IMR-90 (cell line): Measurements from ENCODE around the gene TMED10. TPM values are rescaled to one million over a fixed set of nuclear protein-coding genes. Genes with fewer than 3 reads are reported as not detected.

Source experiments
- ATAC-seq: fragments of 200-7000 bp; cut with Tn5 transposase; 2 replicates; pipeline ENCODE4 v1.9.1; 2020; ENCODE audit warnings: low read depth, mild to moderate bottlenecking, moderate library complexity
- BruUV-seq: library from RNA; stranded (reverse); fragments of 400-500 nt; replicated peaks from 2 replicates; lab custom pipeline; 2021; lab: Mats Ljungman, UMichigan
- CTCF ChIA-PET: fragments of 300-600 bp; formaldehyde crosslinking; extraction: SDS; loops from one replicate; lab custom pipeline; 2021; ENCODE audit warnings: antibody characterized with exemption; lab: Yijun Ruan, JAX
- POLR2A ChIA-PET: fragments of 300-600 bp; sonication (Branson Sonifier 250); formaldehyde crosslinking; loops from one replicate; lab custom pipeline; 2022; ENCODE audit warnings: antibody characterized with exemption; ENCODE audit not compliant: unreplicated experiment; lab: Charles Lee
- DNase-seq: peaks from one replicate; pipeline ENCODE4 v3.0.0; 2013
- H2AFZ ChIP-seq: replicated peaks from 2 replicates; pipeline ENCODE3; 2013; ENCODE audit warnings: low read length, mild to moderate bottlenecking; ENCODE audit not compliant: poor library complexity
- H2AK5ac ChIP-seq: 2 replicates; pipeline ENCODE4 v1.6.1; 2013; ENCODE audit warnings: low read depth, low read length, inconsistent platforms
- H2AK9ac ChIP-seq: replicated peaks from 2 replicates; pipeline ENCODE3; 2013; ENCODE audit warnings: mild to moderate bottlenecking, low read depth, low read length, moderate library complexity; ENCODE audit not compliant: poor library complexity
- H2BK120ac ChIP-seq: 2 replicates; pipeline ENCODE4 v1.6.1; 2013; ENCODE audit warnings: low read depth, low read length, inconsistent platforms
- H2BK15ac ChIP-seq: 3 replicates; pipeline ENCODE4 v1.6.1; 2013; ENCODE audit warnings: low read depth, low read length, inconsistent platforms
- H2BK20ac ChIP-seq: 2 replicates; pipeline ENCODE4 v1.6.1; 2013; ENCODE audit warnings: low read depth, mild to moderate bottlenecking, inconsistent platforms, low read length, moderate library complexity
- H2BK5ac ChIP-seq: 2 replicates; pipeline ENCODE4 v1.6.1; 2013; ENCODE audit warnings: mild to moderate bottlenecking, low read depth, low read length, inconsistent platforms; ENCODE audit not compliant: poor library complexity, severe bottlenecking
- H3K14ac ChIP-seq: replicated peaks from 2 replicates; pipeline ENCODE4 v1.6.1; 2013; ENCODE audit warnings: low read depth, low read length, inconsistent platforms
- H3K18ac ChIP-seq: 2 replicates; pipeline ENCODE4 v1.6.1; 2013; ENCODE audit warnings: low read depth, low read length, control low read depth
- H3K23ac ChIP-seq: 2 replicates; pipeline ENCODE4 v1.6.1; 2013; ENCODE audit warnings: low read depth, low read length, inconsistent platforms
- H3K27ac ChIP-seq: 2 replicates; pipeline ENCODE4 v1.5.1; 2013; ENCODE audit warnings: mild to moderate bottlenecking, control low read depth, low read length; ENCODE audit not compliant: insufficient read depth
- H3K27me3 ChIP-seq: 2 replicates; pipeline ENCODE4 v1.6.1; 2013; ENCODE audit warnings: low read length; ENCODE audit not compliant: control insufficient read depth, insufficient read depth
- H3K36me3 ChIP-seq: 2 replicates; pipeline ENCODE4 v1.6.1; 2013; ENCODE audit warnings: low read length, mixed read lengths; ENCODE audit not compliant: control insufficient read depth, insufficient read depth
- H3K4ac ChIP-seq: 2 replicates; pipeline ENCODE4 v1.6.1; 2013; ENCODE audit warnings: low read depth, low read length, inconsistent platforms
- H3K4me1 ChIP-seq: 2 replicates; pipeline ENCODE4 v1.6.1; 2013; ENCODE audit warnings: low read length, mixed read lengths; ENCODE audit not compliant: control insufficient read depth, insufficient read depth
- H3K4me2 ChIP-seq: 2 replicates; pipeline ENCODE4 v1.6.1; 2013; ENCODE audit warnings: low read depth, mild to moderate bottlenecking, control low read depth, low read length, moderate library complexity
- H3K4me3 ChIP-seq: 2 replicates; pipeline ENCODE4 v1.5.1; 2013; ENCODE audit warnings: low read depth, mild to moderate bottlenecking, control low read depth, low read length, moderate library complexity; ENCODE audit not compliant: insufficient read depth
- H3K56ac ChIP-seq: 2 replicates; pipeline ENCODE4 v1.6.1; 2013; ENCODE audit warnings: low read length, inconsistent platforms; ENCODE audit not compliant: insufficient read depth; ENCODE audit errors: extremely low read depth
- H3K79me1 ChIP-seq, 2 experiments: 2 replicates each; pipeline ENCODE4 v1.6.1; 2013; ENCODE audit warnings: low read length in 2 of 2, inconsistent platforms in 1 of 2, low read depth in 1 of 2
- H3K9ac ChIP-seq: 2 replicates; pipeline ENCODE4 v1.6.1; 2013; ENCODE audit warnings: low read depth, low read length, control low read depth
- H3K9me1 ChIP-seq: 2 replicates; pipeline ENCODE4 v1.6.1; 2013; ENCODE audit warnings: low read length, inconsistent platforms; ENCODE audit not compliant: insufficient read depth
- H3K9me3 ChIP-seq: 2 replicates; pipeline ENCODE4 v1.6.1; 2013; ENCODE audit warnings: low read length; ENCODE audit not compliant: control insufficient read depth, insufficient read depth
- H4K20me1 ChIP-seq: 2 replicates; pipeline ENCODE4 v1.6.1; 2013; ENCODE audit warnings: low read length, inconsistent platforms; ENCODE audit not compliant: insufficient read depth
- H4K5ac ChIP-seq: 2 replicates; pipeline ENCODE4 v1.6.1; 2013; ENCODE audit warnings: mild to moderate bottlenecking, low read depth, low read length, control low read depth
- H4K8ac ChIP-seq, 2 experiments: 2 replicates each; pipeline ENCODE4 v1.6.1; 2013; ENCODE audit warnings: low read depth in 2 of 2, low read length in 2 of 2, control low read depth in 1 of 2, inconsistent platforms in 1 of 2
- H4K91ac ChIP-seq: 2 replicates; pipeline ENCODE4 v1.6.1; 2013; ENCODE audit warnings: low read depth, low read length, inconsistent platforms; ENCODE audit not compliant: insufficient read depth
- BHLHE40 ChIP-seq: fragments of 150-350 bp; IDR thresholded peaks from 2 replicates; pipeline ENCODE4 v1.6.1; 2016; ENCODE audit warnings: mild to moderate bottlenecking, low read depth, low read length
- ELK1 ChIP-seq: fragments of 150-350 bp; IDR thresholded peaks from 2 replicates; pipeline ENCODE4 v1.6.1; 2016; ENCODE audit warnings: low read depth, mild to moderate bottlenecking, low read length, moderate library complexity, borderline replicate concordance
- FOS ChIP-seq: fragments of 150-350 bp; IDR thresholded peaks from 2 replicates; pipeline ENCODE4 v1.6.1; 2016; ENCODE audit warnings: low read depth, low read length
- MXI1 ChIP-seq: IDR thresholded peaks from 2 replicates; pipeline ENCODE4 v1.6.1; 2012; ENCODE audit warnings: low read depth, mild to moderate bottlenecking, low read length, moderate library complexity, borderline replicate concordance
- RAD21 ChIP-seq: IDR thresholded peaks from 2 replicates; pipeline ENCODE4 v1.6.1; 2012; ENCODE audit warnings: low read length, improper control_type of control experiment
- RFX5 ChIP-seq: IDR thresholded peaks from 2 replicates; pipeline ENCODE4 v1.8.0; 2012; ENCODE audit warnings: low read depth, mild to moderate bottlenecking, low read length, moderate library complexity
- WGBS, 2 experiments: methylation state at CpG; one replicate each; pipeline versions ENCODE4 v1.1.5 to v1.1.7; 2013; ENCODE audit warnings: missing lambda C conversion rate in 2 of 2; ENCODE audit not compliant: insufficient read length in 1 of 2; ENCODE audit errors: extremely low coverage in 2 of 2; 5-methylcytosine and 5-hydroxymethylcytosine counted together
- dilution Hi-C: fragments of 300-500 bp; cut with HindIII; formaldehyde crosslinking; loops from one replicate; pipeline ENCODE4 v1.14.3; 2018; ENCODE audit warnings: low sequenced_read_pairs; ENCODE audit not compliant: unreplicated experiment
- in situ Hi-C: fragments of 300-500 bp; cut with MboI; formaldehyde crosslinking; loops from 3 replicates; pipeline ENCODE4 v1.14.3; 2019; ENCODE audit warnings: low sequenced_read_pairs, inconsistent platforms, mixed read lengths
- intact Hi-C: fragments of 100-400 bp; cut with micrococcal nuclease; formaldehyde crosslinking; loops from 2 replicates; pipeline ENCODE4 v1.10.0; 2022
- polyA plus RNA-seq, 3 experiments: library from polyadenylated mRNA; depleted of rRNA; stranded (reverse); fragments of >200 nt; gene quantifications; 2 replicates each; pipeline ENCODE4 v1.2.3, GENCODE V29; 2012; ENCODE audit warnings: low replicate concordance in 1 of 3
- total RNA-seq: library from RNA; depleted of rRNA; stranded (reverse); fragments of >200 nt; gene quantifications from 2 replicates; pipeline ENCODE4 v1.2.3, GENCODE V29; 2012

TMED10 gene
- total and polyA plus RNA-seq, 2 of the 4 experiments (the other 2 are of a cell fraction): 254 to 441 TPM

- Histone ChIP-seq H3K4me2 (no peak overlapping the region), H4K20me1 (no peaks in the 10 kb centered on the region), H3K18ac (no peak overlapping the region), H3K27me3 (no peaks in the 10 kb centered on the region), H2BK20ac (no peak overlapping the region), H3K14ac (no peak overlapping the region), H2AFZ (no peak overlapping the region), H3K79me1 (peaks cover 0 to 3% of the 10 kb centered on the region in 2 experiments; a peak in 1 of 4 replicates), H2BK120ac (no peak overlapping the region), H3K4ac (no peak overlapping the region), H3K9me1 (no peaks in the 10 kb centered on the region), H4K91ac (no peak overlapping the region), H3K27ac (no peak overlapping the region), H3K4me3 (no peak overlapping the region), H3K9ac (no peak overlapping the region), H4K8ac (no peak overlapping the region), H3K23ac (no peak overlapping the region), H4K5ac (no peak overlapping the region), H2AK9ac (no peak overlapping the region), H3K9me3 (no peaks in the 10 kb centered on the region), H2AK5ac (no peak overlapping the region), H3K4me1 (no peaks in the 10 kb centered on the region), H2BK5ac (no peak overlapping the region), H3K56ac (no peak overlapping the region), H3K36me3 (peaks cover 32% of the 10 kb centered on the region), H2BK15ac (no peak overlapping the region)
- in situ Hi-C loops (no loop called here), intact Hi-C loops (no loop called here), dilution Hi-C loops (no loop called here)
- DNase-seq: no peak
- TF ChIP-seq FOS (no peak), RAD21 (no peak), MXI1 (no peak), RFX5 (no peak), ELK1 (no peak), BHLHE40 (no peak)
- CTCF ChIA-PET: no interaction called here
- no TSS peak for BruUV-seq
- no CpG with 5 or more reads among the region's 1 CpG for WGBS, 2 experiments
- POLR2A ChIA-PET: interaction anchor here (0.6 kb wide), 1 partner anchor 72 kb away, joined by 3 read pairs; no protein-coding TSS in a partner anchor
- no peak for ATAC-seq
Measured at GRCh38 chr14:75098682-75099081, 77.7 kb downstream of the TMED10 start.
